HG03442 (cell line): ENCODE measurements around the gene RFC3.
"Not testable (repeated sequence)": the region's sequence is repeated elsewhere in the genome, so short reads cannot be mapped to it uniquely, and the experiment has no call there.

ENCODE experiments used
- ATAC-seq: cut with Tn5 transposase; IDR thresholded peaks from one replicate; pipeline ENCODE4 v1.9.1; 2021; ENCODE audit warnings: mild to moderate bottlenecking, moderate library complexity; ENCODE audit not compliant: unreplicated experiment

RFC3 gene

DNA sequence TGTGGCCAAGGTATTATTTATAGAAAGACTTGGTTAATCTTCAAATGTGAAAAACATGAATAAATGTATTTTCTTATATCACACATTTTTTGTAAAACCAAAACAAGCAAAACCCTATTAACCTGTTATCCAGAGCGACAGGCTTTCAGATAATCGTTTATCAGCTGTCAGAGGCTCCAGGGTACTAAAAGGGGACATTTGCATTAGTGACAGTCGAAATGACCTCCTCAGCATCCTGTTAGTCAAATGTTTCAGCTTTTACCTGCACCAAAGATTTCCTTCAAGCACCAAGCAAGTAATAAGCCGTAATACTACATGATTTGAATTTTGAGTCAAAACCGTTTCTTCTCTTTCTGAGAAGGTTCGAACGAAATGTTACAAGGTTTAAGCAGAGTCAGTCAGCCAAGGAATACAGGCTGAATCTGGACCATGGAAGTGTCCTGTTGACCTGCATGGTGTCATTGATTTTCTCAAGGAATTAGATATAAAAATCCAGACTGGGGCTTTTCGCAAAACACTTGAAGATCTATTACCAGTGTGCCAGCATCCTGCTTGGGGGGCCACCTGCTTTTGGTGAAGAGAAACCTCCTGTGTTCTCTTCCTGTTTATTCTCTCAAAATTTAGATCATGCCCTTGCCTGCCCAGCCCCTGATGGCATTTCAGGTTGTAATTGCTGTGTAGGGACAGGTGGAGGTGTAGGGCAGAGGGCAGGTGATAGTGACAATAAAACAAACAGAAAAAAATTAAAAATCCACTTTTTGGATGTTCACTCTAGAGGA is 11.3 kb upstream of the RFC3 start:
- no peak for ATAC-seq

- ATAC-seq: not testable (repeated sequence)
These were observed 5.1 kb upstream of the RFC3 start for GRCh38 chr13:33812829-33813228.

- no peak for ATAC-seq
These were observed 2.9 kb upstream of the RFC3 start for GRCh38 chr13:33815011-33815550.

- no peak for ATAC-seq
These were observed 1.0 kb upstream of the RFC3 start for GRCh38 chr13:33816912-33817311.

DNA sequence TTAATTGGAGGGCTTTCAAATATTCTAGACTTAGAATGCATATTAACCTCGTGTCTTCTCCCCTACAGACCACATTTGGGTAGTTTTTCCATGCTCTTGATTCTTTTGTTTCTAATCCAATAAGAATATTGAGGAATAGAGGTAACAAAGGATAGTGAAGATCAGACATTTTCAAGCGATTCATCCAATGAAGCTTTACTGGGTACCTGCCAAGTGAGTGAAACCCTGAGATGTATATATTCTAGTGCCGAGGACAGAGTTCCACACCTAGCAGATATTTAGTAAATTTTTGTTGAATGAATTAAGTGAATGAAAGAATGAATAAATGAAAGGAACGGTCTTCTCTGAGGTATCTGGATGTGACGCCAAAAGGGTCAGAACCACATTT is 442 bp upstream of the RFC3 start:
- ATAC-seq: no peak

GRCh38 chr13:33825083-33825482 is 7.1 kb downstream of the RFC3 start:
- ATAC-seq: no peak

GRCh38 chr13:33827139-33827538 is 9.2 kb downstream of the RFC3 start:
- ATAC-seq: no peak

DNA sequence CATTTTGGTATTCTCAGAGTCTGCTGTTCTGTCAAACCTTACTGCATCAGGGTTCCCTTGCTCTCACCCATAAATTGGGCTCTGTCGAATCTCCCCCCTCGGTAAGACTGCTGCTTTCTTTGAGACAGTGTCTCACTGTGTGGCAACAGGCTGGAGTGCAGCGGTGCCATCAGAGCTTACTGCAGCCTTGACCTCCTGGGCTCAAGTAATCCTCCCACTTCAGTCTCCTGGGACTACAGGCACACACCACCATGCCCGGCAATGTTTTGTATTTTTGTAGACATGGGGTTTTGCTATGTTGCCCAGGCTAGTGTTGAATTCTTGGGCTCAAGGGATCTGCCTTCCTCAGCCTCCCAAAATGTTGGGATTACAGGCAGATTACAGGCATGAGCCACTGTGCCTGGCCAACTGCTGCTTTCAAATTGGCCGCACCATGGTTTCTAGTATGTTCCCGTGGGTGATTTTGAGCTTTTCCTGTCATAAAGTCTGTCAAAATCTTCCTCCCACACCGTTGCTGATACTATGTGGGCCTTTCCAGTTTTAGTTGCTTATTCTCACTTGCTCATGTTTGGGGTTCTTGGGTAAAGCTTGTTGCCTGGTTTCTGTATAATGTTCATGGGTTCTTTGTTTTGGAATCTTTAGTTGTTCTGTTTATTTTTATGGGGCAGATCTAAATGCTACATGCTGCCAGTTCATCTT is 10.6 kb downstream of the RFC3 start:
- peak; percentile 66 for ATAC-seq

- ATAC-seq: no peak
These were observed 14.9 kb downstream of the RFC3 start for GRCh38 chr13:33832872-33833271.

GRCh38 chr13:33838647-33839046 is 20.7 kb downstream of the RFC3 start:
- no peak for ATAC-seq

DNA sequence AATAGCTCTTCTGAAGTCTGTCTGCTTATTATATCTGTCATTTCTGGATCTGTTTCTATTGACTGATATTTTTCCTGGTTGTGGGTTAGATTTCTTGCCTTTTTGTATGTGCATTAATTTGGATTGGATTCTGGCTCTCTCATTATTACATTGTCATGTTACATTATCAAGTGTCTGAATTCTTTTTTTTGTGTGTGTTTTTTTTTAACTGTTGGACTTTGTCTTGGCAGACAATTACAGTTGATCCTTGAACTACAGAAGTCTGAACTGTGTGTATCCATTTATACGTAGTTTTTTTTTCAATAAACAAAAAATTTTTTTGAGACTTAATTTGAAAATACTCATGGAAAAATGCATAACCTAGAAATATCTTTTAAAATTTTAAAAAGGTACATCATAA is 22.5 kb downstream of the RFC3 start:
- no peak for ATAC-seq

DNA sequence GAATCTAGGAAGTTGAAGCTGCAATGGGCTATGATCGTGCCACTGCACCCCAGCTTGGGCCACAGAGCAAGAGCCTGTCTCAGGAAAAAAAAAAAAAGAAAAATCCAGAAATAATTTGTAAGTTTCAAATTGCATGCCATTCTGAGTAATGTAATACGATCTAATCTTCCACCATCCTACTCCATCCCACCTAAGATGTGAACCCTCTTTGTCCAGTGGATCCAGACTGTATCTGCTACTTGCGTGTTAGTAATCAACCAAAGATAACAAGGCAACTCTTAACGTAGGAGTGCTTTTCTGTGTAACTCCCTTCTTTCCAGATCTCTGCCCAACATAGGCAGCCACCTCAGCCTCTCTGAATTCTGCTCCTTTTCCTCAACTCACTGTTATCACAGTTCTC is 24.3 kb downstream of the RFC3 start:
- ATAC-seq: no peak

- ATAC-seq: no peak
These were observed 25.0 kb downstream of the RFC3 start for GRCh38 chr13:33842986-33843385.

DNA sequence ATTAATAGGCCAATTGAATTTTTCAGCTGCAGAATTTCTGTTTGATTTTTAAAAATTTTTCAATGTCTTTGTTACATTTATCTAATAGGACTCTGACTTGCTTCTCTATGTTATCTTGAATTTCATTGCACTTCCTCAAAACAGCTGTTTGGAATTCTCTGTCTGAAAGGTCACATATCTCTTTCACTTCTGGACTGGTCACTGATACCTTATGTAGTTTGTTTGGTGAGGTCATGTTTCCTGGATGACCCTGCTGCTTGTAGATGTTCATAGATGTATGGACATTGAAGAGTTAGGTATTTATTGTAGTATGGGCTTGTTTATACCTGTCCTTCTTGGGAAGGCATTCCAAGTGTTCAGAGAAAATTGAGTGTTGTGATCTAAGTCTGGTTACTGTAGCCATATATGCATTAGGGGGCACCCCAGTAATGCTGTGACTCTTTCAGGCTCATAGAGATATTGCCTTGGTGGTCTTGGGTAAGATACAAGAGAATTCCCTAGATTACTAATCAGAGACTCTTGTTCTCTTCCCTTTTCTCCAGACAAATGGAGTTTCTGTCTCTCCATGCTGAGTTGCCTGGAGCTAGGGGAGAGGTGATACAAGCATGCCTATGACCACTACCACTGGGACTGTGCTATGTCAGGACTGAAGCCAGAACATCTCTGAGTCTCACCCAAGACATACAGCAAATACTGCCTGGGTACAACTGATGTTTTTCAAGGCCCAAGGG is 27.8 kb downstream of the RFC3 start:
- no peak for ATAC-seq

DNA sequence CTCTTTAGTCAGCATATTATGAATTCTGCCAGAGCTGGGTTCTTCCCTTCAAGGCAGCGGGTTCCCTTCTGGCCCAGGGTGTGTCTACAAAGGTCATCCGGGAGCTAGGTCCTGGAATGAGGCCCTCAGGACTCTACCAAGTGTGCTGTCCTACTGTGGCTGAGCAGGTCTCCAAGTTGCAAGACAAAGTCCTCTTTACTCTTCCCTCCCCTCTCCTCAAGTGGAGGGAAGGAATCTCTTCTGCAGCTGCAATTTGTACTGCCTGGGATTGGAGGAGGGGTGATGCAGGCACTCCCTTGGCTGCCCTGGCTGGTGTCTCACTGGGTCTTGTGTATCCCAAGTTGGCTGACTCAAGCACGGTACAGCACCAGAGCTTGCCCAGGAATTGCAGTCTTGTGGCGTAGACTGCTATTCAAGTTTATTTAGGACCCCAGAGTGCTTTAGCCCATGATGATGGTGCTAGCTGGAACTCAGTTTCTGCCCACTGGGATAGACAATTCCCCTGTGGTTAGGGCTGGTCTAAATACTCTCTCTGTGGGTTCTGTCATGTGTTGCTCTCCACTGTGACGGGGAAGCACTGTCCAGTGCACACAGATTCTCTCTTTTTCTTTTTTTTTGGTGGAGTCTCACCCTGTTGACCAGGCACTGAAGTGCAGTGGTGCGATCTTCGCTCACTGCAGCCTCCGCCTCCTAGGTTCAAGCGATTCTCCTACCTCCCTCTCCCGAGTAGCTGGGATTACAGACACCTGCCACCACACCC is 28.5 kb downstream of the RFC3 start:
- no peak for ATAC-seq

DNA sequence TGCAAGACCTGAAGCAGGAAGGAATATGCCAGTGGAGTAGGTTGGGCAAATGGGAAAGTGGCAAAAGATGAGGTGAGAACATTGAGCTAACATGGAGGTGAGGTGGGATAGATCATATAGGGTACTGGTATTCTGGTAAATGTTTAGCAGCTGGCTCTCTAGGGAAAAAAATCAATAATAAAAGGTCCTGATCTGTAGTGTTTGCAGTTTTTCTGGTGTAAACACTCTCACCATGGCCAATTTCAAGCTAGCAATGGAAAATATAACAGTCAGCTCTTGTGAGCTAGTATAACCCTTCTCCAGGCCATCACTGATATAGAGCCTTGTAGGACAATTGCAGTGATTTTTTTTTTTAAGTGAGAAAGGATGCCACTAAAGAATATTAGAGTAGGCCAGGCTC is 31.3 kb downstream of the RFC3 start:
- ATAC-seq: no peak

GRCh38 chr13:33855371-33855895 is 37.5 kb downstream of the RFC3 start:
- no peak for ATAC-seq

DNA sequence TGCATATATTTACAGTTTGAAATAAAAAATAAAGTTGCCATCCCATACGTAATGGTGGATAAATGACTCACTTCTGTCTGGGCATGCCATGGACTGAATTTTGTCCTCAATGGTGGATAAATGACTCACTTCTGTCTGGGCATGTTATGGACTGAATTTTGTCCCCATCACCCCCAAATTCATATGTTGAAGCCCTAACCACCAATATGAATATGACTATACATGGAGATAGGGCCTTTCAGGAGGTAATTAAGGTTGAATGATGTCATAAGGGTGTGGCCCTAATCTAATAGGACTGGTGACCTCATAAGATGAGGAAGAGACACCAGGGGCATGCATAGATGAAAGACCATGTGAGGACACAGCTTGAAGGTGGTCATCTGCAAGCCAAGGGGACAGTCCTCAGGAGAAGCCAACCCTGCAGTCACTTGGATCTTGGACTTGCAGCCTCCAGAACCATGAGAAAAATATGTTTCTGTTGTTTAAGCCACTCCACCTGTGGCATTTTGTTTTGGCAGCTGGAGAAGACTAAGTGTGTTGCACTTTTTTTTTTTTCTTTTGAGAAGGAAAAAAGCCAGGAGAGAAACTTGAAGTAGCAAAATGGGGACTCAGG is 41.8 kb downstream of the RFC3 start:
- ATAC-seq: no peak

GRCh38 chr13:33860526-33860925 is 42.6 kb downstream of the RFC3 start:
- ATAC-seq: no peak

GRCh38 chr13:33862016-33862415 is 44.1 kb downstream of the RFC3 start:
- ATAC-seq: no peak
